ENCODE results near the gene SMAD6. TPM values are rescaled to one million over a fixed set of nuclear protein-coding genes. Genes with fewer than 3 reads are reported as not detected.

Gene SMAD6
- total and polyA plus RNA-seq, 9 of the 15 experiments (the other 6 are each of a cell fraction or from before 2014, with no cell fraction given), result 0.10 to 15.5 (median 3.7) TPM

DNA sequence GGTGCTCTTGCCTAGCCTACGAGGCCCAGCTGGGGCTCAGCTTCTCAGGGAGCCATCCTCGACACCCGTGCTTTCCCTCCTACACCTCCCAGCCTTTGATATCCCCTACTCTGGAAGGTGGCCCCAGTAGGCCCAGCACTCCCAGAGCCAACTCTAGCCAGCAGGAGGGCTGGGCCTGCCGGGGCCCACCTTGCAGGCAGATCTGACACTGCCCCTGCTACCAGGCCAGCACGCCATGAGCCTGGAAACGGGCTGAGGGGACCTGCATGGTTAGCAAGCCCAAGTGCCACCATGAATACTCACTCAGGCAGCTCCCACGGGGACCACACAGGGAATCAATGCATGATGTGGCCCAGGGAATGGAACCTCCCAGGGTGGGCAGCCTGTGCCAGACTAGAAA lies 123.7 kb downstream of the SMAD6 start:
- no peak overlapping the region for H3K4me2 ChIP-seq (ENCODE audit: insufficient read depth, low read length)
- no peaks in the 10 kb centered on the region for H3K36me3 ChIP-seq (ENCODE audit: control insufficient read depth, insufficient read depth, low read length)
- 0 out of 5 replicates have a peak, but pooled peaks cover 0 to 4% of the 10 kb centered on the region in 2 experiments for H3K27me3 ChIP-seq (ENCODE audit: control insufficient read depth in 2 of 2, insufficient read depth in 2 of 2, low read length in 2 of 2)
- peaks cover 0 to 3% of the 10 kb centered on the region in 2 experiments; a peak in 2 of 5 replicates for H3K4me1 ChIP-seq (replicated peaks in 1 of 2; ENCODE audit: control insufficient read depth in 2 of 2, insufficient read depth in 2 of 2, low read length in 2 of 2)
- H2AFZ ChIP-seq (ENCODE audit: low read depth, low read length), result no peak overlapping the region
- BruUV-seq (replicated peaks), result no TSS peak
- 31% methylated on average over 5 of the region's 7 CpGs for WGBS (ENCODE audit: insufficient coverage, low coverage, missing lambda C conversion rate)
- FAIRE-seq (no peak), DNase-seq (ENCODE audit: extremely low read depth in 1 of 4, low spot score in 3 of 4) (no peak), ATAC-seq (no peak)
- H3K9me1 ChIP-seq (ENCODE audit: control insufficient read depth, insufficient read depth, low read length), result no peaks in the 10 kb centered on the region
- H3K27ac ChIP-seq (ENCODE audit: extremely low read depth, low read depth, low read length), result no peak overlapping the region
- peak overlapping the region in 1 of 2 experiments; percentile 37; a peak in 1 of 4 replicates for H3K9ac ChIP-seq (ENCODE audit: insufficient read depth in 1 of 2, low read depth in 2 of 2, low read length in 2 of 2)
- in situ Hi-C loops (cut with MboI) (no loop called here), intact Hi-C loops (cut with micrococcal nuclease) (no loop called here)
- TF ChIP-seq, protein P1, sequence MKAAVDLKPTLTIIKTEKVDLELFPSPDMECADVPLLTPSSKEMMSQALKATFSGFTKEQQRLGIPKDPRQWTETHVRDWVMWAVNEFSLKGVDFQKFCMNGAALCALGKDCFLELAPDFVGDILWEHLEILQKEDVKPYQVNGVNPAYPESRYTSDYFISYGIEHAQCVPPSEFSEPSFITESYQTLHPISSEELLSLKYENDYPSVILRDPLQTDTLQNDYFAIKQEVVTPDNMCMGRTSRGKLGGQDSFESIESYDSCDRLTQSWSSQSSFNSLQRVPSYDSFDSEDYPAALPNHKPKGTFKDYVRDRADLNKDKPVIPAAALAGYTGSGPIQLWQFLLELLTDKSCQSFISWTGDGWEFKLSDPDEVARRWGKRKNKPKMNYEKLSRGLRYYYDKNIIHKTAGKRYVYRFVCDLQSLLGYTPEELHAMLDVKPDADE (conservative IDR thresholded peaks at IDR 0.05; ENCODE audit: control insufficient read depth, low read depth, low read length), result no peak
- TF ChIP-seq CCAR2 (IDR thresholded peaks at IDR 0.05; ENCODE audit: low read depth, low read length) (no peak), GABPB2 (CRISPR knock-in tag; conservative IDR thresholded peaks at IDR 0.05) (no peak), ZNF717 (CRISPR knock-in tag; IDR thresholded peaks at IDR 0.05) (no peak), BMI1 (IDR thresholded peaks at IDR 0.05; ENCODE audit: low read length) (no peak), RBM17 (IDR thresholded peaks at IDR 0.05; ENCODE audit: borderline replicate concordance, low read depth, low read length) (no peak), DPF2 (IDR thresholded peaks at IDR 0.05) (no peak)
- TF ChIP-seq, protein P2, sequence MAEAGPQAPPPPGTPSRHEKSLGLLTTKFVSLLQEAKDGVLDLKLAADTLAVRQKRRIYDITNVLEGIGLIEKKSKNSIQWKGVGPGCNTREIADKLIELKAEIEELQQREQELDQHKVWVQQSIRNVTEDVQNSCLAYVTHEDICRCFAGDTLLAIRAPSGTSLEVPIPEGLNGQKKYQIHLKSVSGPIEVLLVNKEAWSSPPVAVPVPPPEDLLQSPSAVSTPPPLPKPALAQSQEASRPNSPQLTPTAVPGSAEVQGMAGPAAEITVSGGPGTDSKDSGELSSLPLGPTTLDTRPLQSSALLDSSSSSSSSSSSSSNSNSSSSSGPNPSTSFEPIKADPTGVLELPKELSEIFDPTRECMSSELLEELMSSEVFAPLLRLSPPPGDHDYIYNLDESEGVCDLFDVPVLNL (CRISPR knock-in tag; IDR thresholded peaks at IDR 0.05; ENCODE audit: low read depth), result no peak
- TF ChIP-seq, protein P3, sequence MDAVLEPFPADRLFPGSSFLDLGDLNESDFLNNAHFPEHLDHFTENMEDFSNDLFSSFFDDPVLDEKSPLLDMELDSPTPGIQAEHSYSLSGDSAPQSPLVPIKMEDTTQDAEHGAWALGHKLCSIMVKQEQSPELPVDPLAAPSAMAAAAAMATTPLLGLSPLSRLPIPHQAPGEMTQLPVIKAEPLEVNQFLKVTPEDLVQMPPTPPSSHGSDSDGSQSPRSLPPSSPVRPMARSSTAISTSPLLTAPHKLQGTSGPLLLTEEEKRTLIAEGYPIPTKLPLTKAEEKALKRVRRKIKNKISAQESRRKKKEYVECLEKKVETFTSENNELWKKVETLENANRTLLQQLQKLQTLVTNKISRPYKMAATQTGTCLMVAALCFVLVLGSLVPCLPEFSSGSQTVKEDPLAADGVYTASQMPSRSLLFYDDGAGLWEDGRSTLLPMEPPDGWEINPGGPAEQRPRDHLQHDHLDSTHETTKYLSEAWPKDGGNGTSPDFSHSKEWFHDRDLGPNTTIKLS (IDR thresholded peaks at IDR 0.05; ENCODE audit: borderline replicate concordance, low read depth), result no peak
- H3K4me3 ChIP-seq, result no peak overlapping the region
- no peaks in the 10 kb centered on the region for H3K9me3 ChIP-seq (replicated peaks; ENCODE audit: control insufficient read depth, insufficient read depth, low read depth, low read length)
- no peaks in the 10 kb centered on the region for H3K79me2 ChIP-seq (ENCODE audit: control insufficient read depth, insufficient read depth, low read length)
- ChIA-PET CTCF (ENCODE audit: low intra/inter-chr PET ratio) (no interaction called here), POLR2A (interaction anchor here (0.6 to 1.8 kb wide), 6 partner anchors 11 to 46 kb away, joined by 3 to 6 read pairs (median 4); no protein-coding TSS in a partner anchor)
- H4K20me1 ChIP-seq (replicated peaks; ENCODE audit: control insufficient read depth, insufficient read depth, low read length), result no peaks in the 10 kb centered on the region

All from K562 (cell line).